C4-2B (cell line): Measurements from ENCODE around the gene PGAM5.

Experiments used
- ZFX ChIP-seq: fragments of 450-650 bp; IDR thresholded peaks from 2 replicates; pipeline ENCODE4 v1.6.1; 2017
- TF ChIP-seq, protein P1 (sequence below): fragments of 450-650 bp; conservative IDR thresholded peaks from 2 replicates; pipeline ENCODE4 v1.5.1; 2017; ENCODE audit warnings: mild to moderate bottlenecking

DNA sequence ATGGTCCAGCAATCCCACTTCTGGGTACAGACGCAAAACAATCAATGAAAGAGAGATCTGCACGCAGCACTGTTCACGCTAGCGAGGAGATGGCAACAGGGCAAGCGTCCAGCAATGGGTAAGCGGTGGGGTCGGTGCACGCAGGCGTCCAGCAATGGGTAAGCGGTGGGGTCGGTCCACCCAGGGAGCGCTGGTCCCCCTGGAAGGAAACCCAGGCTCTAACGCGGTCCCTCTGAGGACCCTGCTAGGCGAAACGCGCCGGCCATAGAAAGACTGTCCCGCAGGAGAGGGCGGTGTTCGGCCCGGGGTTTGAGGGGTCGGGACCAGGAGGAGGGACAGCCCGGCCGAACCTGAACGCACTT is 618 bp upstream of the PGAM5 start:
- TF ChIP-seq, protein P1, sequence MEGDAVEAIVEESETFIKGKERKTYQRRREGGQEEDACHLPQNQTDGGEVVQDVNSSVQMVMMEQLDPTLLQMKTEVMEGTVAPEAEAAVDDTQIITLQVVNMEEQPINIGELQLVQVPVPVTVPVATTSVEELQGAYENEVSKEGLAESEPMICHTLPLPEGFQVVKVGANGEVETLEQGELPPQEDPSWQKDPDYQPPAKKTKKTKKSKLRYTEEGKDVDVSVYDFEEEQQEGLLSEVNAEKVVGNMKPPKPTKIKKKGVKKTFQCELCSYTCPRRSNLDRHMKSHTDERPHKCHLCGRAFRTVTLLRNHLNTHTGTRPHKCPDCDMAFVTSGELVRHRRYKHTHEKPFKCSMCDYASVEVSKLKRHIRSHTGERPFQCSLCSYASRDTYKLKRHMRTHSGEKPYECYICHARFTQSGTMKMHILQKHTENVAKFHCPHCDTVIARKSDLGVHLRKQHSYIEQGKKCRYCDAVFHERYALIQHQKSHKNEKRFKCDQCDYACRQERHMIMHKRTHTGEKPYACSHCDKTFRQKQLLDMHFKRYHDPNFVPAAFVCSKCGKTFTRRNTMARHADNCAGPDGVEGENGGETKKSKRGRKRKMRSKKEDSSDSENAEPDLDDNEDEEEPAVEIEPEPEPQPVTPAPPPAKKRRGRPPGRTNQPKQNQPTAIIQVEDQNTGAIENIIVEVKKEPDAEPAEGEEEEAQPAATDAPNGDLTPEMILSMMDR, result no peak
- no peak for TF ChIP-seq ZFX
